Measurements from ENCODE around the gene CLPTM1L. TPM values are rescaled to one million over a fixed set of nuclear protein-coding genes. Genes with fewer than 3 reads are reported as not detected.
"Not testable (repeated sequence)": the region's sequence is repeated elsewhere in the genome, so short reads cannot be mapped to it uniquely, and the experiment has no call there.

Gene CLPTM1L
- total RNA-seq, 1 donor from 2014 or later, result 169 TPM

DNA sequence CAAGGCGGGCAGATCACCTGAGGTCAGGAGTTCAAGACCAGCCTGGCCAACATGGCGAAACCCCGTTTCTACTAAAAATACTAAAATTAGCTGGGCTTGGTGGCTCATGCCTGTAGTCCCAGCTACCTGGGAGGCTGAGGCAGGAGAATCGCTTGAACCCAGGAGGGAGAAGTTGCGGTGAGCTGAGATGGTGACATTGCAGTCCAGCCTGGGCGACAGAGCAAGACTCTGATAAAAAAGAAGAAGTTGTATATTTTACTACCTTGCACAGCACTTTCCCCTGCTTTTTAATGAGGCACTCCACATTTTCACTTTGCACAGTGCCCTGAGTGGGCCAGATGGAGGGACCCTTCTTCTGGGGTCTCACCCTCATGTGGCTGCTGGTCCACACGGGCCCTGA lies 15.5 kb upstream of the CLPTM1L start:
- DNase-seq (ENCODE audit: low read depth), result not testable (repeated sequence)

DNA sequence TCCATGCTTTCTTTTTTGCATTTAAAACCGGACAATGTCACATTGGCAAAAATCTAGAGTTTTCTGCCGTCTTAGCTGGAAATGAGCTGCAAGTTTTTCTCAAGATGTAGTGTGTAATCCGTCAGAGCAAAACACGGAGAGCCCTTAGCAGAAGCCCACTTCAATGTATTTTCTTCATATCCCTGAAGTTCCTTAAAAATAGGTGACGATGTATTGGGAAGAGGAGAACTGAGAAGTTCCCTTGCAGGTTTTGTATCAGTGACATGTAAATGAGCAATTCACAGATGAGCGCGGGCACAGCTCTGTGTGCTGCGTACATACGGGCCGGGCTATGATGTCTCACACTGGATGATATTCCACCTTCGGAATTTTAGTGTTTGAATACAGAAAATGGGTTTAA lies 14.8 kb upstream of the CLPTM1L start:
- DNase-seq (ENCODE audit: low read depth), result no peak

- no peak for DNase-seq (ENCODE audit: low read depth)
Measured at GRCh38 chr5:1359031-1359645, 14.2 kb upstream of the CLPTM1L start.

GRCh38 chr5:1358726-1359025 lies 13.8 kb upstream of the CLPTM1L start:
- no peak for DNase-seq (ENCODE audit: low read depth)

GRCh38 chr5:1357946-1358725 lies 13.2 kb upstream of the CLPTM1L start:
- no peak for DNase-seq (ENCODE audit: low read depth)

DNA sequence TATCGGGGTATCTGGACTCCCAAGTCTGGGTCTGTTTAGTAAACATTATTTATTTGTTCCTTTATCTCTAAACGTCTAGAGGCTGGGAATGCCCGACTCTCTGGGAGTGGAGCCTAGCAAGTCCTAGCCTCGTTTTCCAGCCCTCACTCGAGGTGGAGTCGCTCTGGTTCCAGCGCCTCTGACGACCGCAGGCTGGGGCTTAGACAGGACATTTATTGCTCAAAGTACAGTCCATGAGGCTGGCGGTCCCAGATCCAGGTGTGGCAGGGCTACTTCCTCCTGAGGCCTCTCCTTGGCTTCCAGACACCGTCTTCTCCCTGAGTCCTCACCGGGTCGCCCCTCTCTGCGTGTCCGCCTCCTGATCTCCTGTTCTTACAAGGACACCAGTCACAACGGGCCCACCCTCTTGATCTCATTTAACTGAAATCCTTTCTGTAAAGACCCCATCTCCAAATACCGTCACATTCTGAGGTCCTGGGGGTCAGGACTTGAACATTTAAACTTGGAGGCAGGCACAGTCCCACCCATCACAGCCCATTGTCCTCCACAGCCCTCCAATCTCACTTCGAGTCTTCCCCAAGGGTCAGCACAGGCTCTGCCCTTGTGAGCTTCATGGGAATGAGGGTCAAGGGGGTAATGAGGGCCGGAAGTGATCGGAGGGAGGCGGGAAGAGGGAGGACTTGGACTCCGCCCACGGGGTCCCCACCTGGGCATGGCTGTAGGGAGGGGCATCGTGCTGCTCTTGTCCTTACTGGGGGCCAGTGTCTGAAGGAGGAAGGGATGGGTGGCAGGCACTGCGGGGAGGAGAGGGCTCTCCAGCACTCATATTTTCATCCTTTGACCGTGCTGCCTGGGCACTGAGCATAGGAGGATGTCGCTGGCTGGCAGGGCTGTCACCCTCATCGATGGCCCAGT lies 12.2 kb upstream of the CLPTM1L start:
- DNase-seq (ENCODE audit: low read depth), result no peak

DNA sequence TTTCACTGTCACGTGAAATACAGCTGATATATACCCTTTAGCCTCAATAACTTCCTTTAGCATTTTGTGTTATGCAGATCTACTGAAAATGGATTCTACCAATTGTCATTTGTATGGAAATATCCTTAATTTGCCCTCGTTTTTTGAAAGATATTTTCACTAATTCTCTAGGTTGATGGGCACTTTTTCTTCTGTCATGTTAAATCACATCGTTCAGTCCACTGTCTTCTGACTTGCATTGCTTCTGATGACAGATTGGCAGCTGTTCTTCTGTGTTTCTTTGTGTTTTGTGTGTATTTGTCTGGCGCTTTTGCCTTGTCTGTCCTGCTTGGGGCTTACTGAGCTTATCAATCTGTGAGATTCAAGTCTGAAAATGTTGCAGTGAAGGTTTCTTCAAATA lies 9.7 kb upstream of the CLPTM1L start:
- no peak for DNase-seq (ENCODE audit: low read depth)

GRCh38 chr5:1352231-1353219 lies 7.6 kb upstream of the CLPTM1L start:
- no peak for DNase-seq (ENCODE audit: low read depth)

DNA sequence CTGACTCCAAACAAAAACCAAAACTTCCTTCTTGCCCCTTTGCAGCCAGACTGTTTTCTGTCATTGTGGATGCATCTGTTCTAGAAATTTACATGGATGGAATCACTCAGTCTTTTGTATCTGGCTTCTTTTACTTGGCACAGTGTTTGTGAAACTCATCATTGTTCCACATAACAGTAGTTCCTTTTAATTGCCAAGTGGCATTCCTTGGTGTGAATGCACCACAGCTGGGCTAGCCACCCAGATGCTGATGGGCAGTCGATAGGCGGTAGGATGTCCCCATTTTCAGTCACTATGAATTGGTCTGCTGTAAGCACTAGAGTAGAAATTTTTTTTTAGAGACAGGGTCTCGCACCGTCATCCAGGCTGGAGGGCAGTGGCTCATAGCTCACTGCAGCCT lies 6.3 kb upstream of the CLPTM1L start:
- no peak for DNase-seq (ENCODE audit: low read depth)

- DNase-seq (ENCODE audit: low read depth), result no peak
Measured at GRCh38 chr5:1349246-1349645, 4.3 kb upstream of the CLPTM1L start.

GRCh38 chr5:1348986-1349245 lies 4.0 kb upstream of the CLPTM1L start:
- DNase-seq (ENCODE audit: low read depth), result no peak

GRCh38 chr5:1347571-1347970 lies 2.7 kb upstream of the CLPTM1L start:
- DNase-seq (ENCODE audit: low read depth), result peak; percentile 4

- no peak for DNase-seq (ENCODE audit: low read depth)
Measured at GRCh38 chr5:1346627-1347440, 1.9 kb upstream of the CLPTM1L start.

DNA sequence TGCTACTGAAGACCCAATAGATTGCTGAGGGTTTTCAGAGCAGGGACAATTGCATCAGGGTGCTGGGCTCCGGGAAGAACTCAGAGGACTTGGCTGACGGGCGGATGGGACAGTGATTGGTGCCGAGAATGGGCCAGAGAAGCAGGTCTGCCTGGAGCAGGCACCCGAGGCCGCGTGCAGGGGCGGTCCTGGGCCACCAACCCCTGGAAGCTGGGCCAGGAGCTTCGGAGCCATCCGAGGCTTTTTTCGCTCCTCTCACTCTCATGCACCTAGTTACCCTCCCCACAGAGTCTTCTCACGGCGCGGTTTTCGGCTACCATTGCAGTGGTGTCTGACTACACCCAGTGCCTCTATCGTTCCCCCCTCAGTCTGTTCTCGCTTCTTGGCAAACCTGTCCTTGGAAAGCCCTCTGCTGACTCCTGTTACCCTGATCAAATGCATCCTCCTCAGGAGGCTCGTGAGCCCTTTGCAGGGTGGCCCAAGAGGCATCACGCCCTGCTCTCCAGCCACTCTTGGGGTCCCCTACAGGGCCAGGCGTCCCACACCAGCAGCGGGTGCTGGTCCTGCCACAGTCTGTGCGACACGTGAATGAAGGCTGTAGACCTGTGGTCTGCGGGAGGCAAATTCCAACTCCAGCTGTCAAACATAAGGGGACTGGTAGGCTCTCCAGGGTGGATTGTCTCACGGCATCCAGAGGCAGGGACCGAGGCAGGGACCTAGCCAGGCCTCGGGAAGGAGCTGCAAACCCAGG lies 1.2 kb upstream of the CLPTM1L start:
- DNase-seq (ENCODE audit: low read depth), result no peak

GRCh38 chr5:1343931-1344901 lies 683 bp downstream of the CLPTM1L start:
- DNase-seq (ENCODE audit: low read depth), result no peak

GRCh38 chr5:1343315-1343751 lies 1.6 kb downstream of the CLPTM1L start:
- no peak for DNase-seq (ENCODE audit: low read depth)

- DNase-seq (ENCODE audit: low read depth), result not testable (repeated sequence)
Measured at GRCh38 chr5:1342711-1343110, 2.2 kb downstream of the CLPTM1L start.

DNA sequence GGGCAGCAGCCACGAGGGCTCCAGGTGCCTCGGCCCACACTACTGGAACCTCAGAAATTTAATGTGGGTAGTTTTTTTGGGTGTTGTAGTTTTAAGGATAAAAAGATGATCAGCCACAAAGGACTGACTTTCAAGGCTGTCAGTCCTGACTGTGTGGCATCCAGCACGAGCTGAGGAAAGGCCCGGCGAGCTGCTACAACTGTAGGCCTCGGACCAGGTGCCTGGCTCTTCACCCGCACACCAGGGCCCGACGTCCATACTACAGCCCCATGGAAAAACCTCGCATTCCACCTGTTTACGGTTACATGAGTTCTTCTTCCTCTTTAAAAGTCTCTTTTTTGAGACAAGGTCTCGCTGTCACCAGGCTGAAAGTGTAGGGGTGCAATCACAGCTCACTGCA lies 2.6 kb downstream of the CLPTM1L start:
- DNase-seq (ENCODE audit: low read depth), result no peak

Measured in myocyte (in vitro differentiated cells).